Right lung (tissue), 5 donors: ENCODE measurements around the gene IRF2BP2. TPM values are rescaled to one million over a fixed set of nuclear protein-coding genes. Genes with fewer than 3 reads are reported as not detected.

ENCODE experiments used
- DNase-seq, 2 donors: peaks; one replicate each; pipeline ENCODE4 v3.0.0-alpha.2; 2013
- polyA plus RNA-seq, 5 donors: library from polyadenylated mRNA; unstranded; fragments of 120-200 nt; gene quantifications; one replicate each; pipeline versions ENCODE4 v1.2.1 to v1.2.3, GENCODE V29; 2013; ENCODE audit warnings: inconsistent platforms in 1 of 5, low replicate concordance in 1 of 5; ENCODE audit not compliant: insufficient read length in 5 of 5, insufficient read depth in 1 of 5

Gene IRF2BP2
- polyA plus RNA-seq, 5 donors = 141 to 199 (median 171) TPM

DNA sequence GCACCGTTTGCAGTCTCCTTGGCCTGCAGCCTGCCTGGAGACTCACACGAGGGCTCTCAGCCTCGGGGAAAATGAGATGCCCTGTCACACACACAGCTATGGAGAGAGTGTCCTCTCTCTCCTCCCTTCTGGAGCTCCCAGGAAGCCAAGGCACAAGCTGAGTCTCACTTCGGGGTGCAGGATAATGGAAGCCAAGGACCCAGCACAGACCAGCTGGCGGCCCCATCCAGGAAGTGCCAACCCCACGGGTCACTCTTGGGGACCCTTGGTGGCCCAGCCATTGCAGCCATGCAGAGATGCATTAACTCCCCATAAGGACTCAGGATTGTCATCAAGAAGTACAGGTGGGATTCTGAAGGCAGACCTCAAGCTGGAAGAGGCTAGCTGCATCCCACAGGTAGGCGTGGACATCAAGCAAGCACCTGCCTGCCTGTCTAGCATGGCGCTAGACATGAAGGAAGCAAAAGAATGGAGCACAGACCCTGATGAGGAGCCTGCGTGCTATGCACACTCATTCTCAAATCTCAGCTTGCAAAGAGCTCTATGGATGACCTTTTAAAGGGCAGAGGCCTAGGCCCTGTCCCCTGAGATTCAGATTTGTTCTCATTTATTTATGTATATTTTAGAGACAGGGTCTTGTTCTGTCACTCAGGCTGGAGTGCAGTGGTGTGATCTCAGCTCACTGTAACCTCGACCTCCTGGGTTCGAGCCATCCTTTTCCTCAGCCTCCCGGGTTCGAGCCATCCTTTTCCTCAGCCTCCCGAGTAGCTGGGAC is 49.9 kb downstream of the IRF2BP2 start:
- DNase-seq = no peak

GRCh38 chr1:234559152-234559901 is 50.7 kb downstream of the IRF2BP2 start:
- no peak for DNase-seq

DNA sequence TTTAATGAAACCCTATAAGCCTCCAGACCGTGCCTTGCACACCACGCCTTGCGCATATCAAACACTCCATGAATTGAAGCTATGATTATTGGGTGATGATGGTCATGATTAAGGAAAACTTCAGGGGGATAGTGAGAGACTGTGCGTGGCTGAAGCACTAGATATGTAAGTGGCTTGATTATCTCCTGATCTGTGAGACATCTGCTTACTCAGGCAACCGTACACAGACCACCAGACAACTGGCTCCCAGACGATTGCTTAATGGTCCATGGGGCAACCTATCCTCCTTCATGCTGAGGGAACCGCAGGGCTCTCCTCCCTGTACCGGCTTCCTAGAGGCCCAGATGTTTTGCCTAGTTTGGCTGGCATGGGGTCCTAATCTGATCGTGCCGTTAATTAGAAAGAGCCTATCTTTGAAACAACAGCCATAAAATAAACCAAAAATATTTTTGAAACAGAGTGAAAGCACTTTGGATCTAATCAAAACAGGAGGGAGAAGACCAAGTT is 51.6 kb downstream of the IRF2BP2 start:
- DNase-seq = no peak

- DNase-seq = no peak
Observed at GRCh38 chr1:234556245-234556943, 53.6 kb downstream of the IRF2BP2 start.

DNA sequence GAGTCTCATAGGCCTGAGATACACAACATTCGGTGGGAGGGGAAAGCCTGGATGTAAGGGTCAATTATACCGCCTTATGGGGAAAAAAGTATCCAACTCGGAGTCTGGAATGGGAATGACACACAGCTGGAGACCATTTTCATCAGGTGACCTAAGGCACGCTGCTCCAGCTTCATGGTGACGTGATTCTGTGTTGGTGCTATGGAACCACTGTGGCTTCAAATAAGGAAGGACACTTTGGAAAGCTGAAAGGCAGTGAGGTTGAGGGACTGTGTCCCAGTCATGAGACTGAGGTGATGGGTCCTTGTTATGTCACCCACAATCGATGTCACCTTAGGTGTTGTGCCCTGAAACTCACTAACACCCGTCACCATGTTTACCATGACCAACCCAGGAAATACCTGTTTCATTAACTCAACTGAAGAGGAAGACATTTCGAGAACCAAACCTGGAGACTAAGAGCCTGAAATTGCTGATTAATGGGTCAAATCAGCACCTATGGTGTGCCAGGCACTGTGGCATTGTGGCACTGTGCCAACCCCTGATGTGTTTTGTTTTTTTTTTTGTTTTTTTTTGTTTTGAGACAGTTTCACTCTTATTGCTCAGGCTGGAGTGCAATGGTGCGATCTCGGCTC is 54.5 kb downstream of the IRF2BP2 start:
- DNase-seq = no peak

- no peak for DNase-seq
Observed at GRCh38 chr1:234554698-234555311, 55.2 kb downstream of the IRF2BP2 start.

Other genes starting within 250 kb of the IRF2BP2 start
- 10 to 100 TPM; 22.7 to 30.8 (median 26.8) TPM for gene COA6, start 236.7 kb downstream of the IRF2BP2 start, polyA plus RNA-seq
- gene TARBP1, start 131.0 kb downstream of the IRF2BP2 start, polyA plus RNA-seq = 100 to 1,000 TPM in 2 of 5 donors, 10 to 100 TPM in 3; 78.3 to 121 (median 85.4) TPM